ENCODE measurements around the gene RTN1. TPM values are rescaled to one million over a fixed set of nuclear protein-coding genes. Genes with fewer than 3 reads are reported as not detected.

RTN1 gene
- total and polyA plus RNA-seq, 10 of the 15 experiments (the other 5 are each of a cell fraction or from before 2014, with no cell fraction given) = 0.03 to 0.55 (median 0.13) TPM; not detected in 4

DNA sequence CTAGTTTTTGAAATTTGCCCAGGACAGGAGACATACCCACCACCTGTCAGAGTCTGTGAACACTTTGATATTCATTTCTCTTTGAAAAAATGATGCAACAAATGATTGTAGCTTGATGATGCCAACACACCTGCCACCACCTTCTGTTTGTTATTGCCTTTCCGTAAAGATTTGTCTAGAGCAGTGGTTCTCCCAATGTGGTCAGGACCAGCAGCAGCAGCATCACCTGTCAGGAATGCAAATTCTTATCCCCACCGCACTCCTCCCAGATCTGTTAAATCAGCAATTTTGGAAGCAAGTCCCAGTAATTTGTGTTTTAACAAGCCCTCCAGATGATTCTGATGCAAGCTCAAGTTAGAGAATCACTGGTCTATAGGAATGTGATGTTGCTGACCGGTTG is 303.9 kb downstream of the RTN1 start (continued):
- TF ChIP-seq, protein P1, sequence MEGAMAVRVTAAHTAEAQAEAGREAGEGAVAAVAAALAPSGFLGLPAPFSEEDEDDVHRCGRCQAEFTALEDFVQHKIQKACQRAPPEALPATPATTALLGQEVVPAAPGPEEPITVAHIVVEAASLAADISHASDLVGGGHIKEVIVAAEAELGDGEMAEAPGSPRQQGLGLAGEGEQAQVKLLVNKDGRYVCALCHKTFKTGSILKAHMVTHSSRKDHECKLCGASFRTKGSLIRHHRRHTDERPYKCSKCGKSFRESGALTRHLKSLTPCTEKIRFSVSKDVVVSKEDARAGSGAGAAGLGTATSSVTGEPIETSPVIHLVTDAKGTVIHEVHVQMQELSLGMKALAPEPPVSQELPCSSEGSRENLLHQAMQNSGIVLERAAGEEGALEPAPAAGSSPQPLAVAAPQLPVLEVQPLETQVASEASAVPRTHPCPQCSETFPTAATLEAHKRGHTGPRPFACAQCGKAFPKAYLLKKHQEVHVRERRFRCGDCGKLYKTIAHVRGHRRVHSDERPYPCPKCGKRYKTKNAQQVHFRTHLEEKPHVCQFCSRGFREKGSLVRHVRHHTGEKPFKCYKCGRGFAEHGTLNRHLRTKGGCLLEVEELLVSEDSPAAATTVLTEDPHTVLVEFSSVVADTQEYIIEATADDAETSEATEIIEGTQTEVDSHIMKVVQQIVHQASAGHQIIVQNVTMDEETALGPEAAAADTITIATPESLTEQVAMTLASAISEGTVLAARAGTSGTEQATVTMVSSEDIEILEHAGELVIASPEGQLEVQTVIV (IDR thresholded peaks at IDR 0.05; ENCODE audit: borderline replicate concordance, partially characterized antibody) = no peak

DNA sequence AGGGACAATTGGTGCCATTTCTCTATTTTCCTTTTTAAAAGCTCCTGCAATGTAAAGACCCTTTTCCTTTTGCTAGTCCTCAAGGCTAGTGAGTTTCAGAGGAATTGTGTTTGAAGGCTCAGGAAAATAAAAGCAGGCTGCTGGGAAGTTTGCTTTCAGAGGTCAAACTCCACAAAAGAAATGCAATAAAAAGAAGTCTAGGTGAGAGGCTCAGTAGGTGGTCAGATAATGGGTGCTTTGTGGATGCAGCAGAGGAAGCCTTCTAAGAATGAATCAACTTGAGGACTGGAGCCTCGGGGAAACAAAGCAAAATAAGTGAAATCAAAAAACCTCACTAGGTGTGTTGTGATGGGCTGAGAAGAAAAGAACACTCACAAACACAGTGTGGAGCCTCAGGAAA is 304.3 kb downstream of the RTN1 start:
- ChIA-PET CTCF (interaction anchor here (2.1 to 3.7 kb wide), 2 partner anchors 11 to 59 kb away, joined by 5 to 20 read pairs; partner anchors contain the start of gene CCDC175), RAD21 (ENCODE audit: unreplicated experiment) (no interaction called here), SMC1A (ENCODE audit: uncharacterized antibody, unreplicated experiment) (no interaction called here), POLR2A (no interaction called here)
- Histone ChIP-seq H3K4me2 (ENCODE audit: control insufficient read depth, insufficient read depth) (no peak overlapping the region), H3K9me3 (replicated peaks; ENCODE audit: control insufficient read depth, insufficient read depth, low read length) (no peaks in the 10 kb centered on the region), H3K4me1 (ENCODE audit: control insufficient read depth, insufficient read depth, low read length) (no peaks in the 10 kb centered on the region), H3K27me3 (replicated peaks in 1 of 2; ENCODE audit: control insufficient read depth in 2 of 2, insufficient read depth in 2 of 2, low read length in 1 of 2) (no peaks in the 10 kb centered on the region; a peak in 1 of 4 replicates), H2AFZ (ENCODE audit: control insufficient read depth, low read depth, low read length) (no peak overlapping the region), H3K27ac (ENCODE audit: control insufficient read depth, insufficient read depth) (no peak overlapping the region), H3K9ac (ENCODE audit: control insufficient read depth, insufficient read depth, low read length) (no peak overlapping the region), H3K4me3 (no peak overlapping the region), H4K20me1 (ENCODE audit: control insufficient read depth, insufficient read depth) (no peaks in the 10 kb centered on the region), H3K36me3 (ENCODE audit: control insufficient read depth in 2 of 2, insufficient read depth in 2 of 2, low read length in 1 of 2) (no peaks in the 10 kb centered on the region), H3K79me2 (ENCODE audit: control insufficient read depth, insufficient read depth, low read length) (no peaks in the 10 kb centered on the region)
- 0% methylated on average over 1 of the region's 1 CpG for WGBS (ENCODE audit: insufficient coverage, insufficient replicate concordance, low lambda C conversion rate, missing lambda C conversion rate)
- ATAC-seq (no peak), FAIRE-seq (no peak), DNase-seq (ENCODE audit: low read depth, low spot score) (no peak)
- no TSS peak for BruUV-seq (replicated peaks)
- intact Hi-C loops (cut with micrococcal nuclease; ENCODE audit: unreplicated experiment) (no loop called here), in situ Hi-C loops (cut with MboI) (no loop called here)
- TF ChIP-seq, protein P2, sequence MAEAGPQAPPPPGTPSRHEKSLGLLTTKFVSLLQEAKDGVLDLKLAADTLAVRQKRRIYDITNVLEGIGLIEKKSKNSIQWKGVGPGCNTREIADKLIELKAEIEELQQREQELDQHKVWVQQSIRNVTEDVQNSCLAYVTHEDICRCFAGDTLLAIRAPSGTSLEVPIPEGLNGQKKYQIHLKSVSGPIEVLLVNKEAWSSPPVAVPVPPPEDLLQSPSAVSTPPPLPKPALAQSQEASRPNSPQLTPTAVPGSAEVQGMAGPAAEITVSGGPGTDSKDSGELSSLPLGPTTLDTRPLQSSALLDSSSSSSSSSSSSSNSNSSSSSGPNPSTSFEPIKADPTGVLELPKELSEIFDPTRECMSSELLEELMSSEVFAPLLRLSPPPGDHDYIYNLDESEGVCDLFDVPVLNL (IDR thresholded peaks at IDR 0.05; ENCODE audit: low read depth, low read length) = no peak
- TF ChIP-seq HCFC1 (IDR thresholded peaks at IDR 0.05; ENCODE audit: low read length) (no peak), MYC (IDR thresholded peaks at IDR 0.05; ENCODE audit: insufficient read depth, insufficient read length, insufficient replicate concordance, low read length, severe bottlenecking) (no peak)
- TF ChIP-seq, protein P3, sequence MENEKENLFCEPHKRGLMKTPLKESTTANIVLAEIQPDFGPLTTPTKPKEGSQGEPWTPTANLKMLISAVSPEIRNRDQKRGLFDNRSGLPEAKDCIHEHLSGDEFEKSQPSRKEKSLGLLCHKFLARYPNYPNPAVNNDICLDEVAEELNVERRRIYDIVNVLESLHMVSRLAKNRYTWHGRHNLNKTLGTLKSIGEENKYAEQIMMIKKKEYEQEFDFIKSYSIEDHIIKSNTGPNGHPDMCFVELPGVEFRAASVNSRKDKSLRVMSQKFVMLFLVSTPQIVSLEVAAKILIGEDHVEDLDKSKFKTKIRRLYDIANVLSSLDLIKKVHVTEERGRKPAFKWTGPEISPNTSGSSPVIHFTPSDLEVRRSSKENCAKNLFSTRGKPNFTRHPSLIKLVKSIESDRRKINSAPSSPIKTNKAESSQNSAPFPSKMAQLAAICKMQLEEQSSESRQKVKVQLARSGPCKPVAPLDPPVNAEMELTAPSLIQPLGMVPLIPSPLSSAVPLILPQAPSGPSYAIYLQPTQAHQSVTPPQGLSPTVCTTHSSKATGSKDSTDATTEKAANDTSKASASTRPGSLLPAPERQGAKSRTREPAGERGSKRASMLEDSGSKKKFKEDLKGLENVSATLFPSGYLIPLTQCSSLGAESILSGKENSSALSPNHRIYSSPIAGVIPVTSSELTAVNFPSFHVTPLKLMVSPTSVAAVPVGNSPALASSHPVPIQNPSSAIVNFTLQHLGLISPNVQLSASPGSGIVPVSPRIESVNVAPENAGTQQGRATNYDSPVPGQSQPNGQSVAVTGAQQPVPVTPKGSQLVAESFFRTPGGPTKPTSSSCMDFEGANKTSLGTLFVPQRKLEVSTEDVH (IDR thresholded peaks at IDR 0.05; ENCODE audit: low read depth, partially characterized antibody) = no peak
